ENCODE data around the gene MALT1.

MALT1 gene

GRCh38 chr18:58762781-58763171 lies 91.5 kb downstream of the MALT1 start:
- TF ChIP-seq, protein P1, sequence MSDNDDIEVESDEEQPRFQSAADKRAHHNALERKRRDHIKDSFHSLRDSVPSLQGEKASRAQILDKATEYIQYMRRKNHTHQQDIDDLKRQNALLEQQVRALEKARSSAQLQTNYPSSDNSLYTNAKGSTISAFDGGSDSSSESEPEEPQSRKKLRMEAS (IDR thresholded peaks at IDR 0.05; ENCODE audit: low read depth, low read length): no peak
- TF ChIP-seq POLR2A (IDR thresholded peaks at IDR 0.05; ENCODE audit: extremely low read depth, insufficient read length) (no peak), MYC (IDR thresholded peaks at IDR 0.05; ENCODE audit: low read depth, low read length) (no peak)
- TF ChIP-seq, protein P2, sequence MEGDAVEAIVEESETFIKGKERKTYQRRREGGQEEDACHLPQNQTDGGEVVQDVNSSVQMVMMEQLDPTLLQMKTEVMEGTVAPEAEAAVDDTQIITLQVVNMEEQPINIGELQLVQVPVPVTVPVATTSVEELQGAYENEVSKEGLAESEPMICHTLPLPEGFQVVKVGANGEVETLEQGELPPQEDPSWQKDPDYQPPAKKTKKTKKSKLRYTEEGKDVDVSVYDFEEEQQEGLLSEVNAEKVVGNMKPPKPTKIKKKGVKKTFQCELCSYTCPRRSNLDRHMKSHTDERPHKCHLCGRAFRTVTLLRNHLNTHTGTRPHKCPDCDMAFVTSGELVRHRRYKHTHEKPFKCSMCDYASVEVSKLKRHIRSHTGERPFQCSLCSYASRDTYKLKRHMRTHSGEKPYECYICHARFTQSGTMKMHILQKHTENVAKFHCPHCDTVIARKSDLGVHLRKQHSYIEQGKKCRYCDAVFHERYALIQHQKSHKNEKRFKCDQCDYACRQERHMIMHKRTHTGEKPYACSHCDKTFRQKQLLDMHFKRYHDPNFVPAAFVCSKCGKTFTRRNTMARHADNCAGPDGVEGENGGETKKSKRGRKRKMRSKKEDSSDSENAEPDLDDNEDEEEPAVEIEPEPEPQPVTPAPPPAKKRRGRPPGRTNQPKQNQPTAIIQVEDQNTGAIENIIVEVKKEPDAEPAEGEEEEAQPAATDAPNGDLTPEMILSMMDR (IDR thresholded peaks at IDR 0.05; ENCODE audit: low read depth, low read length): no peak
- peak; percentile 61 for DNase-seq (ENCODE audit: low read depth)
- H3K4me3 ChIP-seq (ENCODE audit: low read depth, low read length): no peak overlapping the region

DNA sequence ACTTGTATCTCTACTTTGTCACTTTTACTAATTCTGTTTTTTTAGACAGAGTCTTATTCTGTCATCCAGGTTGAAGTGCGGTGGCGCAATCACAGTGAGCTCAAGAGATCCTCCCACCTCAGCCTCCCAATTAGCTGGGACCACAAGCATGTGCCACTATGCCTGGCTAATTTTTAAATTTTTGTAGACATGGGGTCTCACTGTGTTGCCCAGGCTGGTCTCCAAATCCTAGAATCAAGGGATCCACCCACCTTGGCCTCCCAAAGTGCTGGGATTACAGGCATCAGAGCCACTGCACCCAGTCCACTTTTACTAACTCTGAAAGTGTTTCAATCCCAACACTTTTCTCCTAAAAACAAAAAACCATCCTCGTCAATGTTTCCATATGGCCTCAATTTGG lies 94.9 kb downstream of the MALT1 start:
- no peak for DNase-seq (ENCODE audit: low read depth)
- TF ChIP-seq POLR2A (IDR thresholded peaks at IDR 0.05; ENCODE audit: extremely low read depth, insufficient read length): no peak
- TF ChIP-seq, protein P1 (IDR thresholded peaks at IDR 0.05; ENCODE audit: low read depth, low read length): no peak
- TF ChIP-seq MYC (IDR thresholded peaks at IDR 0.05; ENCODE audit: low read depth, low read length): no peak
- TF ChIP-seq, protein P2 (IDR thresholded peaks at IDR 0.05; ENCODE audit: low read depth, low read length): no peak
- H3K4me3 ChIP-seq (ENCODE audit: low read depth, low read length): no peak overlapping the region

DNA sequence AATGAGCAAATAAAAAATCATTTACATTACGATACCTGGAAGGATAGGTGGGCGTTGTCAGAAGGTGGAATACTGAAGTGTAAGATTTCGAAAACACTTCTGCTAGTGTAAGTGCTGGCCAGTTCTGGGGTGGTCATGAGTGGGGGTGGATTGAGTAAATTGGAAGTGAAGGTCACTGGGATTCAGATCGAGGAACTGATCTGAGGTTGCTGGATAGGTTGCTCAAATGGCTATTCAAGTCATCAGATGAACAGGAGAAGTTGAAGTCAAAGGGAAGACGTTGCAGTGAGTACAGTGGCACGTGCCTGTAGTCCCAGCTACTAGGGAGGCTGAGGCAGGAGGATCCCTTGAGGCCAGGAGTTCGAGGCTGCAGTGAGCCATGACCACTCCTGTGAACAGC lies 95.7 kb downstream of the MALT1 start:
- no peak overlapping the region for H3K4me3 ChIP-seq (ENCODE audit: low read depth, low read length)
- DNase-seq (ENCODE audit: low read depth): no peak
- TF ChIP-seq MYC (IDR thresholded peaks at IDR 0.05; ENCODE audit: low read depth, low read length) (no peak), POLR2A (IDR thresholded peaks at IDR 0.05; ENCODE audit: extremely low read depth, insufficient read length) (no peak)
- TF ChIP-seq, protein P1 (IDR thresholded peaks at IDR 0.05; ENCODE audit: low read depth, low read length): no peak
- TF ChIP-seq, protein P2 (IDR thresholded peaks at IDR 0.05; ENCODE audit: low read depth, low read length): no peak

DNA sequence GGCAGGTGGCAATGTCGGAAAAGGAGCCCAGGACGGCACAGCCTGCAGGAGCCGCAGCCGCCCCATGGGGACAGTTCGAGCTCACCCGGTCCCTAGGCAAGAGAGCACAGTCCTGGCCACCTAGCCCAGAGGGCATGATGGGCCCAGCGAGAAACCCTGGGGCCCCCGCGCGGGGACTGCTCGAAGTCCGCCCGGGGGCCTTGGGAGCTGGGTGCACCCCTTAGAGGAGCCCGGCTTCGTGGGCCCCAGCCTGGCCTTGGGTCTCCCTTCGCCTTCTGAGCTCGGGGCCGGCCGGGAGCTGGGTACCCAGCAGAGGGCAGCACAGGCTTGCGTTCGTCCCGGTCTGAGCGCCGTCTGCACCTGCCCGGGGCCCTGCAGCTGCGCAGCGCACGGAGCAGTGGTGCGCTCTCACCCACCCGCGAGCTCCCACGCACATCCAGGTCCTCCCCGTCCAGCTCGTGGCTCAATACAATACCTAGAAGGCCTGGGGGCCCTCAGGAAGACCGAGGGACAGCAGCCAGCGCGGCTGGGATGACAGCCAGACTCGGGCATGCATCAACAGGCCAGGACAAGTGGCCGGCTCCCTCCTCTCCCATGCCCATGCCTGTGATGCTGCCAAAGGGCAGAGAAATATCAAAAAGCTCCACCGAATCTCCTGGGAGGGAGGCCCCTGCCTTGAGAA lies 97.2 kb downstream of the MALT1 start:
- peak; percentile 55 for DNase-seq (ENCODE audit: low read depth)
- no peak overlapping the region for H3K4me3 ChIP-seq (ENCODE audit: low read depth, low read length)
- TF ChIP-seq, protein P1 (IDR thresholded peaks at IDR 0.05; ENCODE audit: low read depth, low read length): no peak
- TF ChIP-seq MYC (IDR thresholded peaks at IDR 0.05; ENCODE audit: low read depth, low read length): no peak
- TF ChIP-seq, protein P2 (IDR thresholded peaks at IDR 0.05; ENCODE audit: low read depth, low read length): peak; percentile 64
- no peak for TF ChIP-seq POLR2A (IDR thresholded peaks at IDR 0.05; ENCODE audit: extremely low read depth, insufficient read length)

- DNase-seq (ENCODE audit: low read depth): no peak
- TF ChIP-seq MYC (IDR thresholded peaks at IDR 0.05; ENCODE audit: low read depth, low read length): no peak
- TF ChIP-seq, protein P2 (IDR thresholded peaks at IDR 0.05; ENCODE audit: low read depth, low read length): no peak
- TF ChIP-seq, protein P1 (IDR thresholded peaks at IDR 0.05; ENCODE audit: low read depth, low read length): no peak
- TF ChIP-seq POLR2A (IDR thresholded peaks at IDR 0.05; ENCODE audit: extremely low read depth, insufficient read length): no peak
- no peak overlapping the region for H3K4me3 ChIP-seq (ENCODE audit: low read depth, low read length)
Measured at GRCh38 chr18:58769321-58769720, 98.1 kb downstream of the MALT1 start.

Data from NB4 (cell line).